Common myeloid progenitor, CD34-positive (primary cell): Measurements from ENCODE around the gene CACNA2D3.
"Not testable (repeated sequence)": the region's sequence is repeated elsewhere in the genome, so short reads cannot be mapped to it uniquely, and the experiment has no call there.

Experiments
- CTCF ChIA-PET: fragments of 350-600 bp; sonication (Branson Sonifier 250); formaldehyde crosslinking; loops from one replicate; lab custom pipeline; 2021; ENCODE audit warnings: antibody characterized with exemption; lab: Charles Lee
- POLR2A ChIA-PET: fragments of 350-600 bp; sonication (Branson Sonifier 250); formaldehyde crosslinking; loops from one replicate; lab custom pipeline; 2021; ENCODE audit warnings: antibody characterized with exemption; lab: Charles Lee
- DNase-seq, 3 donors: peaks; one replicate each; pipeline versions ENCODE4 v3.0.0 to v3.0.0-alpha.2; 2013
- H3K27ac ChIP-seq, 2 experiments: 1 replicate in 1 of 2; 2 replicates in 1 of 2; pipeline ENCODE4 v1.7.0; 2013; ENCODE audit warnings: inconsistent platforms in 2 of 2, low read length in 2 of 2, mild to moderate bottlenecking in 2 of 2, low read depth in 1 of 2, moderate library complexity in 1 of 2; ENCODE audit not compliant: severe bottlenecking in 2 of 2, insufficient read depth in 1 of 2, poor library complexity in 1 of 2
- H3K27me3 ChIP-seq, 5 experiments: replicated peaks in 2 of 5; 1 replicate in 3 of 5; 2 replicates in 2 of 5; pipeline versions ENCODE4 v1.6.1 to v1.7.0; 2013; ENCODE audit warnings: low read length in 4 of 5, mild to moderate bottlenecking in 2 of 5, moderate library complexity in 2 of 5, inconsistent platforms in 1 of 5; ENCODE audit not compliant: insufficient read depth in 5 of 5, control insufficient read depth in 4 of 5
- H3K36me3 ChIP-seq, 4 experiments: 1 replicate in 2 of 4; 2 replicates in 2 of 4; pipeline versions ENCODE4 v1.6.1 to v1.7.0; 2013; ENCODE audit warnings: low read length in 3 of 4, control low read depth in 1 of 4, mild to moderate bottlenecking in 1 of 4; ENCODE audit not compliant: control insufficient read depth in 4 of 4, insufficient read depth in 4 of 4
- H3K4me1 ChIP-seq, 4 experiments: 1 replicate in 3 of 4; 2 replicates in 1 of 4; pipeline versions ENCODE4 v1.6.1 to v1.7.1; 2013; ENCODE audit warnings: low read length in 3 of 4, mild to moderate bottlenecking in 3 of 4, control low read depth in 1 of 4, inconsistent platforms in 1 of 4, moderate library complexity in 1 of 4; ENCODE audit not compliant: control insufficient read depth in 4 of 4, insufficient read depth in 4 of 4; ENCODE audit errors: control extremely low read depth in 1 of 4
- H3K4me3 ChIP-seq, 7 experiments: 1 replicate in 4 of 7; 2 replicates in 3 of 7; pipeline versions ENCODE4 v1.5.1 to v1.7.0; 2013; ENCODE audit warnings: mild to moderate bottlenecking in 7 of 7, low read length in 6 of 7, moderate library complexity in 6 of 7, inconsistent platforms in 2 of 7, low read depth in 2 of 7, control low read depth in 1 of 7; ENCODE audit not compliant: insufficient read depth in 4 of 7, control insufficient read depth in 1 of 7; ENCODE audit errors: extremely low read depth in 1 of 7
- H3K9me3 ChIP-seq, 5 experiments: 1 replicate in 4 of 5; 2 replicates in 1 of 5; pipeline versions ENCODE4 v1.6.1 to v1.7.1; 2013; ENCODE audit warnings: low read length in 4 of 5, mild to moderate bottlenecking in 2 of 5, inconsistent platforms in 1 of 5, low read depth in 1 of 5, moderate library complexity in 1 of 5; ENCODE audit not compliant: control insufficient read depth in 4 of 5, insufficient read depth in 2 of 5; ENCODE audit errors: control extremely low read depth in 1 of 5
- WGBS: methylation state at CpG from one replicate; pipeline ENCODE4 v1.1.5; 2013; ENCODE audit not compliant: insufficient coverage; 5-methylcytosine and 5-hydroxymethylcytosine counted together

Gene CACNA2D3

DNA sequence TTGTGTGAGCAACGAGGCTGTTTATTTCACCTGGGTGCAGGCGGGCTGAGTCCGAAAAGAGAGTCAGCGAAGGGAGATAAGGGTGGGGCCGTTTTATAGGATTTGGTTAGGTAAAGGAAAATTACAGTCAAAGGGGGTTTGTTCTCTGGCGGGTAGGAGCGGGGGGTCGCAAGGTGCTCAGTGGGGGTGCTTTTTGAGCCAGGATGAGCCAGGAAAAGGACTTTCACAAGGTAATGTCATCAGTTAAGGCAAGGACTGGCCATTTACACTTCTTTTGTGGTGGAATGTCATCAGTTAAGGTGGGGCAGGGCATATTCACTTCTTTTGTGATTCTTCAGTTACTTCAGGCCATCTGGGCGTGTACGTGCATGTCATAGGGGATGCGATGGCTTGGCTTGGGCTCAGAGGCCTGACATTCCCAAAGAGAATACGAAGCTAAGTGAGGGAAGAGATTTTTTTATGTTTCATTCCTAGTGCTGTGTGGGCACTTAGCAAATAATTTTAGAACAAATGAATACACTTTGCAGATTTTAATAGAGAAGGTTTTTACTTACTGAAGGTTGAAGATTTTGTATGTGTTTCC is 517.5 kb downstream of the CACNA2D3 start:
- WGBS: 40% methylated on average over 1 of the region's 12 CpGs
- CTCF ChIA-PET, H3K27ac ChIP-seq, H3K4me3 ChIP-seq, H3K4me1 ChIP-seq, DNase-seq, H3K36me3 ChIP-seq, POLR2A ChIA-PET, H3K9me3 ChIP-seq: not testable (repeated sequence)
- peaks cover 4 to 27% (median 14%) of the 10 kb centered on the region in 5 experiments for H3K27me3 ChIP-seq

DNA sequence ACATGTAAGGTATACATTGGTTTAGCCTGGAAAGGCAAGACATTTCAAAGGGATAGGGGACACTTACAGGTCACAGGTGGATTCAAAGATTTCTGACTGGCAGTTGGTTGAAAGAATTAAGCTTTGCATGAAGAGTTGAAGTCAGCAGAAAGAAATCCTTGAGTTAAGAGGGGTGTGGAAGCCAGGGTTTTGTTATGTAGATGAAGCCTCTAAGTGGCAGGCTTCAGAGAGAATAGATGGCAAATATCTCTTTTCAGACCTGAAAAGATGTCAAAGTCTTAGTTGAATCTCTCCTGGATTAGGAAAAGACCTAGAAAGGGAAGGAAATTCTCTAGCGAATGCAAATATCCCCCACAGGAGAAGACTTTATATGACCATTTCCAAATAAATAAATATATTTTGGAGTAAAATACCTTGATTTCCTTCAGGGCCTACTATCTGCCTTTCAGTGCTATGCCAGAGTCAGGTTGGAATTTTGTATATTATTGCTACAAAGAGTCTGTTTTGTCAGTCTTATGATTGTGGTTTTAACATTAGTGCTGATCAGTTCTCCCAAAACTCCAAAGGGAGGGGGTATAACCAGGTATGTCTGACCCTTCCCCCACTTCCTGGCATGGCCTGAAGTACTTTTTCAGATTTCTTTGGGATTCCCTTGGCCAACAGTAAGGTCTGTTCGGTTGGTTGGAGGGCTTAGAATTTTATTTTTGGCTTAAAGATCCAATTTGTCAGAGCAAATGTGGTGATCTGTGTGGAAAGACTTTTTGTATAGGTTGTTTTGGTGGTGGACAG is 519.1 kb downstream of the CACNA2D3 start:
- H3K9me3 ChIP-seq: peaks cover 0 to 3% (median 0%) of the 10 kb centered on the region in 5 experiments
- no peaks in the 10 kb centered on the region for H3K36me3 ChIP-seq
- H3K27me3 ChIP-seq: peaks cover 4 to 27% (median 14%) of the 10 kb centered on the region in 5 experiments
- CTCF ChIA-PET: interaction anchor here (1.3 kb wide), 1 partner anchor 42 kb away, joined by 3 read pairs; no protein-coding TSS in a partner anchor
- POLR2A ChIA-PET: no interaction called here
- no peak overlapping the region for H3K27ac ChIP-seq
- H3K4me1 ChIP-seq: no peaks in the 10 kb centered on the region
- H3K4me3 ChIP-seq: no peak overlapping the region
- DNase-seq: no peak
- 67% methylated on average over 1 of the region's 2 CpGs for WGBS

DNA sequence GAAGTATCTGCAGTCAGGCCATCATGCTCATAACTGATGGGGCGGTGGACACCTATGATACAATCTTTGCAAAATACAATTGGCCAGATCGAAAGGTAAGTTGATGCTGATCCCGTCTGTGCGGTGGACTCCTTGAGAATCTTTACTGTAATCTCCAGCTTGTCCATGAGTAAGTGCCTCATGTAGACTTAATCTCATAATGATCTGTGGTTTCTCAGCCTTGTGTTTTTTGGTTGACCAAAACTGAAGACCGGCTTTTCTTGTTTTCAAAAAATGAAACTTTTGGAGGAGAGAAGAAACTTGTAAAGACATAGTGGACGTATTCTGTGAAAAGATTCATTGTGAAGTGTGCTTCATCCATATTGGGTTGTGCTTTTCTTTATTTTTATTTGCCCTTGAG is 519.8 kb downstream of the CACNA2D3 start:
- no peak overlapping the region for H3K4me3 ChIP-seq
- H3K4me1 ChIP-seq: no peaks in the 10 kb centered on the region
- CTCF ChIA-PET: interaction anchor here (1.3 kb wide), 1 partner anchor 43 kb away, joined by 3 read pairs; no protein-coding TSS in a partner anchor
- H3K27me3 ChIP-seq: peaks cover 4 to 27% (median 14%) of the 10 kb centered on the region in 5 experiments
- peaks cover 0 to 3% (median 0%) of the 10 kb centered on the region in 5 experiments for H3K9me3 ChIP-seq
- WGBS: 98% methylated on average over 5 of the region's 6 CpGs
- H3K27ac ChIP-seq: no peak overlapping the region
- POLR2A ChIA-PET: no interaction called here
- H3K36me3 ChIP-seq: no peaks in the 10 kb centered on the region
- DNase-seq: no peak

GRCh38 chr3:54647721-54648120 is 525.4 kb downstream of the CACNA2D3 start:
- Histone ChIP-seq H3K9me3 (peaks cover 0 to 5% (median 0%) of the 10 kb centered on the region in 5 experiments), H3K36me3 (no peaks in the 10 kb centered on the region), H3K27me3 (no peaks in the 10 kb centered on the region), H3K4me1 (no peaks in the 10 kb centered on the region), H3K27ac (no peak overlapping the region), H3K4me3 (no peak overlapping the region)
- CTCF ChIA-PET: no interaction called here
- DNase-seq: no peak
- POLR2A ChIA-PET: no interaction called here

DNA sequence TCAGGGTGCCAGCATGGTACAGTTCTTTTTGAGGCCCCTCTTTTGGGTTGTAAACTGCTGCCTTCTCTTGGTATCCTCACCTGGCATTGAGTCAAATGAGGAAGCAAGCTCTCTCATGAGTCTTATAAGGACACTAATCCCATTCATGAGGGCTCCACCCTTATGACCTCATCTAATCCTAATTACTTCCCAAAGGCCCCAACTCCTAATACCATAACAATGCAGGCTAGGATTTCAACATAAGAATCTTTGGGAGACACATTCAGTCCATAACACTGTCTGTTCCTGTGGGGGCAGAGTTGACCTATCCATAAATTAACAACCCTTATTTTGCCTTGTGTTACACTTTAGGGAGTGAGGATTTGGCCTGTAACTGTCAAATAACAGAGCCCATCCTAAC is 527.2 kb downstream of the CACNA2D3 start:
- peaks cover 0 to 5% (median 0%) of the 10 kb centered on the region in 5 experiments for H3K9me3 ChIP-seq
- no peaks in the 10 kb centered on the region for H3K27me3 ChIP-seq
- POLR2A ChIA-PET: no interaction called here
- DNase-seq: no peak
- CTCF ChIA-PET: no interaction called here
- no peaks in the 10 kb centered on the region for H3K36me3 ChIP-seq
- no peak overlapping the region for H3K27ac ChIP-seq
- H3K4me1 ChIP-seq: no peaks in the 10 kb centered on the region
- H3K4me3 ChIP-seq: no peak overlapping the region

DNA sequence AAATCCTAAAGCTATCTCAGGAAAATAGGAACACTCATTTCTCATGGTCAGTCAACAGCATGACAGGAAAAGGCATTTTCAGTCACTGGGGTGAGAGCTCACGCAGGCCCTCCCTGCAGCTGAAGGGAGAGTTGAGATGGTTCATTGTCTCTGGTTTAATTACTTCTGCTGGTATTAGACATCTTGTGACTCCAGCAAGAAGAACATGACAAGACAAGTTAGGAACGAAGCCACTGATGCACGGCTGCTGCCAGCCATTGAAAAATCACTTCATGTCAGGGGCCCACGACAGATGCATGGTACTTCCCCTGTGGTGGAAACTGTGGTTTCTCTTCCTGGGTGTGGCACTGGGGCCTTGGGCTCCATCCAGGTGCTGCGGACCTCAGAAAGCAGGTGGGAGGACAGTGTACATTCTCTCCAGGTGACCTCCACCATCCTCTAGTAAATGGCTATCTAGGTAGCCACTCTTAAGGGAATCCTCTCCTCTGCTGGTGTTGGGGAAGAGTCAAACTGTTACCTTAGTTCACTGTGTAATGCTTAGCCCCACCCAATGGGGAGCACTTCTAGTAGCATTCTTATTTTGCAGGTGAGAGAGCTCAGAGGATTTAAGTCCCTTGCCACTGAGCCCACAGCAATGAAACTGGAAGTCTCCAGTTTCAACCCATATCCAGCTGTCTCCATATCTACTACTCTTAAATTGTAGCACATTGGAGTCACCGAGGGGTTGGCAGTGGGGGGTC is 531.3 kb downstream of the CACNA2D3 start:
- 48% methylated on average over 5 of the region's 6 CpGs for WGBS
- Histone ChIP-seq H3K27me3 (no peaks in the 10 kb centered on the region), H3K27ac (no peak overlapping the region), H3K9me3 (peaks cover 0 to 2% (median 0%) of the 10 kb centered on the region in 5 experiments), H3K4me3 (no peak overlapping the region), H3K36me3 (no peaks in the 10 kb centered on the region), H3K4me1 (no peaks in the 10 kb centered on the region)
- ChIA-PET POLR2A (interaction anchor here (0.8 kb wide), 1 partner anchor 40 kb away, joined by 3 read pairs; no protein-coding TSS in a partner anchor), CTCF (no interaction called here)
- no peak for DNase-seq

- WGBS: 79% methylated on average over 3 of the region's 4 CpGs
Measured at GRCh38 chr3:54654776-54655175, 532.4 kb downstream of the CACNA2D3 start.

More at GRCh38 chr3:54654776-54655175, 532.4 kb downstream of the CACNA2D3 start:
- Histone ChIP-seq H3K9me3 (no peaks in the 10 kb centered on the region), H3K36me3 (no peaks in the 10 kb centered on the region), H3K27ac (no peak overlapping the region), H3K4me3 (no peak overlapping the region), H3K27me3 (no peaks in the 10 kb centered on the region), H3K4me1 (no peaks in the 10 kb centered on the region)
- CTCF ChIA-PET: no interaction called here
- no peak for DNase-seq
- POLR2A ChIA-PET: no interaction called here
